ENCODE results near the gene FGD5. TPM values are rescaled to one million over a fixed set of nuclear protein-coding genes. Genes with fewer than 3 reads are reported as not detected.
A peak's percentile ranks its signal among the peaks of the same experiment; 100 is the strongest.

The FGD5 gene
- total RNA-seq, 6 donors from 2014 or later: 26.8 to 90.4 (median 57.2) TPM

DNA sequence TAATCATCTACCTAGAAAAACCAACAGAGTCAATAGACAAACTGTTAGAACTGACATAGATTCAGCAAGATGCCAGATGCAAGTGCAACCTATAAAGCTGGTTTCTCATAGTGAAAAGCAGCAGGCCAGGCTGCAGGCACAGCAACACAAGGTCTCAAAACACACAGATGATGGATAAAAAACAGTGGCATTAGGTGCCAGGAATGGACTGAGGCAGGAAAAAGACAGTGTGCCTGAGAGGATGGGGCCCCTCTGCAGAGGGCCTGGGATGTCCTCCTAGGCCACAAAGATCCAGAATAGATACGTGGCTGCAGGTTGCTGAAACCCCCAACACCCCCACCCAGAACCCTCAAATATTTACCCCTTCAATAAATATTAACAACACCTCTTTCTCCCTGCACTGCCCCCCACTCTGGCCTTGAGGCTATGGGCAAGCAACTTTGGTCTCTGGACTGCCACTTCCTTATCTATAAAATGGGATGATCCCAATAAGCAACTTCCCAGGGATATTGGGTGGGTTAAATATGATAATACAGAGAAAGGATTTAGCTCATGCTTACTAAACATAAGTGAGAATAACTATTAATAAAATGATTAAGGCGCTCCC, 35.2 kb upstream of the FGD5 start:
- Histone ChIP-seq H3K4me3 (no peak overlapping the region), H3K27ac (peak overlapping the region in 1 of 4 donors; percentile 3), H3K9me3 (peaks cover 0 to 6% (median 5%) of the 10 kb centered on the region in 4 donors), H3K36me3 (no peaks in the 10 kb centered on the region), H3K27me3 (no peaks in the 10 kb centered on the region), H3K4me1 (peaks cover 0 to 10% (median 0%) of the 10 kb centered on the region in 4 donors)
- ATAC-seq (ENCODE audit: low FRiP score in 2 of 2) (no peak), DNase-seq (no peak)
- 74 to 92% methylated on average over 2 of the region's 2 CpGs for WGBS, 2 donors
- TF ChIP-seq, protein P1, sequence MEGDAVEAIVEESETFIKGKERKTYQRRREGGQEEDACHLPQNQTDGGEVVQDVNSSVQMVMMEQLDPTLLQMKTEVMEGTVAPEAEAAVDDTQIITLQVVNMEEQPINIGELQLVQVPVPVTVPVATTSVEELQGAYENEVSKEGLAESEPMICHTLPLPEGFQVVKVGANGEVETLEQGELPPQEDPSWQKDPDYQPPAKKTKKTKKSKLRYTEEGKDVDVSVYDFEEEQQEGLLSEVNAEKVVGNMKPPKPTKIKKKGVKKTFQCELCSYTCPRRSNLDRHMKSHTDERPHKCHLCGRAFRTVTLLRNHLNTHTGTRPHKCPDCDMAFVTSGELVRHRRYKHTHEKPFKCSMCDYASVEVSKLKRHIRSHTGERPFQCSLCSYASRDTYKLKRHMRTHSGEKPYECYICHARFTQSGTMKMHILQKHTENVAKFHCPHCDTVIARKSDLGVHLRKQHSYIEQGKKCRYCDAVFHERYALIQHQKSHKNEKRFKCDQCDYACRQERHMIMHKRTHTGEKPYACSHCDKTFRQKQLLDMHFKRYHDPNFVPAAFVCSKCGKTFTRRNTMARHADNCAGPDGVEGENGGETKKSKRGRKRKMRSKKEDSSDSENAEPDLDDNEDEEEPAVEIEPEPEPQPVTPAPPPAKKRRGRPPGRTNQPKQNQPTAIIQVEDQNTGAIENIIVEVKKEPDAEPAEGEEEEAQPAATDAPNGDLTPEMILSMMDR (IDR thresholded peaks at IDR 0.05): no peak
- TF ChIP-seq POLR2AphosphoS5 (IDR thresholded peaks at IDR 0.05): no peak
- no peak for TF ChIP-seq POLR2A (IDR thresholded peaks at IDR 0.05)
- no peak for TF ChIP-seq EP300 (IDR thresholded peaks at IDR 0.05)

DNA sequence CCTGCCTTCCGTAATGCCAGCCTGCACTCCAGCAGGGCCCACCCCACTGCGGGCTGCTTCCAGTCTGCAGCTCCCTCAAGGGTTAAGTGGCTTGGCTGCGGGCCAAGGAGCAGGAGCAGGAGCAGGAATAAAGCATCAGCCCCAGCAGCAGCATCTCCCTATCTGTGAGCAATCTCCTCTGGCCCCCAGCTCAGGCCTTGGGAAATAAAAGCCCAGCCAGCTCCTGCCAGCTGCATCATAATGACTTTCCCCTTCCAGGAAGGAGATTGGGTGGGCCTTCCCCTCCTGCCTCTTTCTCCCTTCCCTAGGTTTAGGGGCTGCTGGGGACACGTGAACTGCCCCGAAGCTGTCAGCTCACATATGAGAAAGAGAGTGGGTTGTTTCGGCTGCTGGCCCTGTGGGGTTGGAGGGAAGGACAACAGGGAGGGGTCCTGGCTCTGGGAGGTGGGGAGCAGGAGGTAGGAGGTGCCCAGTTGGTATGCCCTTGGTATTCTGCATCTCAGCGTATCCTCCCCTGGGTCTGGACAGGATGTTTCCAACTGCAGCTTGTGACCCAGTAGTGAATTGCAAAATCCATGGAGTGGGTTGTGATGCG, 34.6 kb upstream of the FGD5 start:
- peak overlapping the region in 1 of 4 donors; percentile 3 for H3K27ac ChIP-seq
- TF ChIP-seq POLR2A (IDR thresholded peaks at IDR 0.05) (no peak), EP300 (IDR thresholded peaks at IDR 0.05) (no peak)
- TF ChIP-seq, protein P1 (IDR thresholded peaks at IDR 0.05): no peak
- 67 to 80% methylated on average over 6 to 8 of the region's 8 CpGs for WGBS, 2 donors
- H3K9me3 ChIP-seq: peaks cover 0 to 3% (median 0%) of the 10 kb centered on the region in 4 donors
- H3K4me3 ChIP-seq: no peak overlapping the region
- H3K4me1 ChIP-seq: peaks cover 0 to 10% (median 0%) of the 10 kb centered on the region in 4 donors
- H3K27me3 ChIP-seq: no peaks in the 10 kb centered on the region
- DNase-seq (peak in 1 of 2 donors; percentile 7), ATAC-seq (ENCODE audit: low FRiP score in 2 of 2) (no peak)
- H3K36me3 ChIP-seq: no peaks in the 10 kb centered on the region

DNA sequence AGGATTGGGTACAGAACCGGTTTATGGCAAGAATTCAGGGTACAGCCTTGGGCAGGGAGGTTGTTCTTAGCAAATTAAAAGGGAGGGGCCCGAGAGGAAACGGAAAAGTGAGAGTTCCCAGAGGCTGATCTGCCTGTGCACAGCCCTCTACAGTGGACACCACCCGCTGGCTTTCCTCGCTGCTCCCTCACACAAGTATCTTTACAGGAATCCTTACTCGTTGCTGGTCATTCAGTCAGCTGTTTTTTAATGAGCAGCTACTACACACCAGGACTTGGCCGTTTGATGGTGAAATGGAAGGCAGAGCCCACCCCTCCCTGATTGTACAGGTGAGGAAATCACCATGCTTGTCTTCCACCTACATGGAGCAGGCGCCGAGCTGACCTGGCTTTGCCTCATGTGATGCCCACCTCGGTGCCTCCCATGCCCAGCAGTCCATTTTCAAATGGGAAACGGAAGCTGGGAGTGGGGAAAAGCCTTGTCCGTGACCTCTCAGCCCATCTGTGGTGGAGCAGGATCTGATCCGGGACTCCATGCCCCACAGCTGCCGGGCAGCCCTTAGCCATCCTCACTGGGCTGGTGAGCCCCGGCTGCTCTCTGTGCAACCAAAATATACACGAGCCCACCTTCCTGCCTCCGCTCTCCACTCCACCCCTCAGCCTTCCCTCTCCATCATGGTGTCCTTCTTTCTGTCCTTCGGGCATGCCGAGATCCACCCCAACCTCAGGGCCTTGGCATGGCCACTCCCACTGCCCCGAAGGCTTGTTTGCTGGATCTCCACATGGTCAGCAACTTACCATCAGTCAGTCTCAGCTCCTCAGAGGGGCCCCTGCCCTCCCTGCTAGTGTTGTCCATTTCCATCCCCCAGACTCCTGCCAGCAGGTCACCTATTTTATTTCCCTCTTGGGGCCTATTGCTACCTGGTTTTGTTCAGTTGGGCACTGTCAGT, 33.3 kb upstream of the FGD5 start:
- Histone ChIP-seq H3K4me1 (peaks cover 0 to 10% (median 0%) of the 10 kb centered on the region in 4 donors), H3K27ac (no peak overlapping the region), H3K36me3 (no peaks in the 10 kb centered on the region), H3K27me3 (no peaks in the 10 kb centered on the region), H3K9me3 (no peaks in the 10 kb centered on the region), H3K4me3 (no peak overlapping the region)
- TF ChIP-seq EP300 (IDR thresholded peaks at IDR 0.05) (no peak), POLR2AphosphoS5 (IDR thresholded peaks at IDR 0.05) (no peak)
- TF ChIP-seq, protein P1 (IDR thresholded peaks at IDR 0.05): no peak
- DNase-seq: peak in 1 of 2 donors; percentile 14
- 80 to 83% methylated on average over 17 to 20 of the region's 20 CpGs for WGBS, 2 donors
- no peak for ATAC-seq (ENCODE audit: low FRiP score in 2 of 2)

DNA sequence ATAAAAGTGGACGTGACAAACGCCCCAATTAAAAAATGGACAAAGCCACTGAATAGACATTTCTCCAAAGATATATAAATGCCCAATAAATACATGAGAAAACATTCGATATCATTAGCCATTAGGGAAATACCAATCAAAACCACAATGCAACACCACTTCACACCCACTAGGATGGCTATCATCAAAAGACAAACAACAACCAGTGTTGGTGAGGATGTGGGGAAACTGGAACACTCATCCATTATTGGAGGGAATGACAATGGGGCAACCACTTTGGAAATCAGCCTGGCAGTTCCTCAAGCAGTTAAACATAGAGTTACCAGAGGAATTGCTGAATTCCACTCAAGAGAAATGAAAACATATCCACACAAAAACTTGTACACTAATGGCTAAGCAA, 32.4 kb upstream of the FGD5 start:
- WGBS, 2 donors: 92 to 97% methylated on average over 3 of the region's 3 CpGs
- DNase-seq: no peak
- TF ChIP-seq EP300 (IDR thresholded peaks at IDR 0.05) (no peak), POLR2A (IDR thresholded peaks at IDR 0.05) (no peak), POLR2AphosphoS5 (IDR thresholded peaks at IDR 0.05) (no peak)
- TF ChIP-seq, protein P1 (IDR thresholded peaks at IDR 0.05): no peak
- Histone ChIP-seq H3K27me3 (no peaks in the 10 kb centered on the region), H3K9me3 (no peaks in the 10 kb centered on the region), H3K36me3 (no peaks in the 10 kb centered on the region), H3K27ac (no peak overlapping the region), H3K4me3 (no peak overlapping the region), H3K4me1 (peaks cover 0 to 10% (median 3%) of the 10 kb centered on the region in 4 donors)
- no peak for ATAC-seq (ENCODE audit: low FRiP score in 2 of 2)

All from upper lobe of left lung (tissue), 6 donors.